ENCODE results near the gene ARHGAP26.
A peak's percentile ranks its signal among the peaks of the same experiment; 100 is the strongest.

The ARHGAP26 gene

GRCh38 chr5:142856269-142856782, 86.1 kb downstream of the ARHGAP26 start:
- no peak for DNase-seq

- no peak for DNase-seq
These were observed 87.2 kb downstream of the ARHGAP26 start for GRCh38 chr5:142857405-142857804.

- DNase-seq: no peak
These were observed 88.9 kb downstream of the ARHGAP26 start for GRCh38 chr5:142859037-142859436.

- DNase-seq: no peak
These were observed 90.1 kb downstream of the ARHGAP26 start for GRCh38 chr5:142860270-142860669.

- no peak for DNase-seq
These were observed 90.8 kb downstream of the ARHGAP26 start for GRCh38 chr5:142861011-142861410.

GRCh38 chr5:142862594-142862993, 92.4 kb downstream of the ARHGAP26 start:
- no peak for DNase-seq

GRCh38 chr5:142863856-142864255, 93.7 kb downstream of the ARHGAP26 start:
- no peak for DNase-seq

- DNase-seq: peak in 1 of 2 experiments; percentile 11
These were observed 94.4 kb downstream of the ARHGAP26 start for GRCh38 chr5:142864290-142865260.

- DNase-seq: no peak
These were observed 95.5 kb downstream of the ARHGAP26 start for GRCh38 chr5:142865631-142866030.

GRCh38 chr5:142866563-142867275, 96.5 kb downstream of the ARHGAP26 start:
- peak; percentile 21 to 44 for DNase-seq

GRCh38 chr5:142869886-142870285, 99.7 kb downstream of the ARHGAP26 start:
- peak in 1 of 2 experiments; percentile 9 for DNase-seq

GRCh38 chr5:142870532-142871362, 100.6 kb downstream of the ARHGAP26 start:
- no peak for DNase-seq

- DNase-seq: no peak
These were observed 101.4 kb downstream of the ARHGAP26 start for GRCh38 chr5:142871363-142872193.

- no peak for DNase-seq
These were observed 102.0 kb downstream of the ARHGAP26 start for GRCh38 chr5:142872217-142872616.

GRCh38 chr5:142872795-142873194, 102.6 kb downstream of the ARHGAP26 start:
- no peak for DNase-seq

- no peak for DNase-seq
These were observed 103.7 kb downstream of the ARHGAP26 start for GRCh38 chr5:142873831-142874230.

- DNase-seq: no peak
These were observed 104.4 kb downstream of the ARHGAP26 start for GRCh38 chr5:142874540-142874939.

- no peak for DNase-seq
These were observed 105.8 kb downstream of the ARHGAP26 start for GRCh38 chr5:142875936-142876335.

- DNase-seq: no peak
These were observed 106.6 kb downstream of the ARHGAP26 start for GRCh38 chr5:142876817-142877216.

GRCh38 chr5:142878111-142878510, 107.9 kb downstream of the ARHGAP26 start:
- DNase-seq: no peak

- no peak for DNase-seq
These were observed 108.5 kb downstream of the ARHGAP26 start for GRCh38 chr5:142878638-142879037.
